HUES6 (cell line): ENCODE results near the gene FUBP3.

Experiments
- H3K27ac ChIP-seq: 2 replicates; pipeline ENCODE4 v1.7.0; 2013; ENCODE audit warnings: low read depth, mild to moderate bottlenecking, low read length, inconsistent platforms
- H3K27me3 ChIP-seq: 2 replicates; pipeline ENCODE4 v1.6.1; 2013; ENCODE audit warnings: low read length; ENCODE audit not compliant: control insufficient read depth, insufficient read depth
- H3K36me3 ChIP-seq: 2 replicates; pipeline ENCODE4 v1.6.1; 2013; ENCODE audit warnings: low read length; ENCODE audit not compliant: control insufficient read depth, insufficient read depth
- H3K4me1 ChIP-seq: 2 replicates; pipeline ENCODE4 v1.6.1; 2013; ENCODE audit warnings: low read length; ENCODE audit not compliant: control insufficient read depth, insufficient read depth
- H3K4me3 ChIP-seq: 2 replicates; pipeline ENCODE4 v1.5.1; 2013; ENCODE audit warnings: low read depth, low read length
- H3K9ac ChIP-seq: one replicate; pipeline ENCODE4 v1.6.1; 2013; ENCODE audit warnings: mild to moderate bottlenecking, low read length
- H3K9me3 ChIP-seq: 2 replicates; pipeline ENCODE4 v1.6.1; 2013; ENCODE audit warnings: low read depth, low read length; ENCODE audit not compliant: control insufficient read depth, insufficient read depth

FUBP3 gene

GRCh38 chr9:130664251-130665028 lies 85.1 kb downstream of the FUBP3 start, which contains the start of gene PRDM12:
PRDM12 (plus strand) TSS chr9:130664594; CDS start chr9:130664654, 60 bp downstream.
- Histone ChIP-seq H3K9ac (no peak within 1 kb of the TSS), H3K4me3 (peak within 1 kb of the TSS; percentile 56), H3K27ac (no peak within 1 kb of the TSS)

DNA sequence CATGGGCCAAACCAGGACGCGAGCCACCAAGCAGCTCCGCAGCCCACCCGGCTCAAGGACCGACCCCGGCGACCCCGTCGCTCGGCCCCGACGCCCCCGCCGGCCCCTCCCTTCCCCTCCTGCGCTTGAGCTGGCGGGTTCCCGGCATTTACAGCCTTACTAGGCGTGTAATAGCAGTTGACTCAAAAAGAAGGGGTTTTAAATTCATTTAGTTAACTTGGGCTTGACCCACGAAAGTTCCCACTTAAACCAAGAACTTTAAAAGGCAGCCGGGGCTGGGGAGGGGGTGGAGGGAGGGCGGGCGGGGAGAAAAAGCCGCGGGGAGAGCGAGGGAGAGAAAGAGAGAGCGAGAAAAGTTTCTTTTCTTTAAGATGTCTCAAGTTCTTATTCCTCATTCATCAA lies 85.7 kb downstream of the FUBP3 start:
- Histone ChIP-seq H3K27ac (no peak overlapping the region), H3K27me3 (peaks cover 93% of the 10 kb centered on the region), H3K9me3 (no peaks in the 10 kb centered on the region), H3K9ac (no peak overlapping the region), H3K36me3 (no peaks in the 10 kb centered on the region), H3K4me1 (peaks cover 32% of the 10 kb centered on the region), H3K4me3 (peak overlapping the region; percentile 56)

More at GRCh38 chr9:130664251-130665028, 85.1 kb downstream of the FUBP3 start, which contains the start of gene PRDM12:
- H3K36me3 ChIP-seq = no peaks in the 10 kb centered on the region
- peaks cover 32% of the 10 kb centered on the region for H3K4me1 ChIP-seq
- H3K9me3 ChIP-seq = no peaks in the 10 kb centered on the region
- peaks cover 95% of the 10 kb centered on the region for H3K27me3 ChIP-seq

GRCh38 chr9:130665431-130666392 lies 86.3 kb downstream of the FUBP3 start:
- H3K9ac ChIP-seq = no peak overlapping the region
- peaks cover 93% of the 10 kb centered on the region for H3K27me3 ChIP-seq
- H3K36me3 ChIP-seq = no peaks in the 10 kb centered on the region
- peak overlapping the region; percentile 44 for H3K4me3 ChIP-seq
- no peak overlapping the region for H3K27ac ChIP-seq
- peaks cover 32% of the 10 kb centered on the region for H3K4me1 ChIP-seq
- no peaks in the 10 kb centered on the region for H3K9me3 ChIP-seq

GRCh38 chr9:130666393-130667119 lies 87.2 kb downstream of the FUBP3 start:
- Histone ChIP-seq H3K4me1 (peaks cover 31% of the 10 kb centered on the region), H3K9me3 (no peaks in the 10 kb centered on the region), H3K9ac (no peak overlapping the region), H3K36me3 (no peaks in the 10 kb centered on the region), H3K27me3 (peaks cover 92% of the 10 kb centered on the region), H3K4me3 (peak overlapping the region; percentile 44), H3K27ac (no peak overlapping the region)

DNA sequence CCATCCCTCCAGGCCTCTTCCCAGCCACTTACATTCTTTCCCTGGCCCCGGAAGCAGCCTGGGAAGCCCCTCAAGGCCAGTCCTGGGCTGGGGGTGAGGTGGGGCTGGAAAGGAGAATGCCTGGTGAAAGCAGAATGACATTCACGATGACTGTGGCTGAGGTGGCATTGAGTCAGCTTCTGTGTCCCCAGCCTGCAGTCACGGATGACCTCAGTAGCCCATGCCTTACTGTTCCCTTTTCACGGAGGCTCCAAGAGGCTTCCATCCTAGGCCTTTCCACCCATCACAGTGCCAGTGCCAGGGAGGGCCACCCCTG lies 87.7 kb downstream of the FUBP3 start:
- H3K9ac ChIP-seq = no peak overlapping the region
- H3K4me3 ChIP-seq = peak overlapping the region; percentile 44; the same call in 1 of the 2 replicates
- H3K4me1 ChIP-seq = peaks cover 26% of the 10 kb centered on the region
- H3K36me3 ChIP-seq = no peaks in the 10 kb centered on the region
- no peaks in the 10 kb centered on the region for H3K9me3 ChIP-seq
- no peak overlapping the region for H3K27ac ChIP-seq
- H3K27me3 ChIP-seq = peaks cover 91% of the 10 kb centered on the region

DNA sequence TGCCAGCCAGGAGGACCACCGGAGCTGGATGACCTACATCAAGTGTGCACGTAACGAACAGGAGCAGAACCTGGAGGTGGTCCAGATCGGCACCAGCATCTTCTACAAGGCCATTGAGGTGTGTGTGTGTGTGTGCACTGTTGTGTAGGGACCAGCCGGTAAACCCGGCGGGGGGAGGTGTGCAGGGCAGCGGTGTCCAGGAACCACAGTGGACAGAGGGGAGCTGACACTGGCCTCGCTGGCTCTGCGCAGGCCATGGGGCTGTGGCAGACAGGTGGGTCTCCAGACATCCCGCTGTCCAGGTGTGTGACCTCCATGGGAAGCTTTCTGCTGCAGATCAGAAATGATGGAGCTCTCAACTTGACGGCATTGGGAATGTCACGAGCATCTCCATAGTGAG lies 88.8 kb downstream of the FUBP3 start:
- no peaks in the 10 kb centered on the region for H3K36me3 ChIP-seq
- H3K9ac ChIP-seq = no peak overlapping the region
- no peak overlapping the region for H3K4me3 ChIP-seq
- peaks cover 80% of the 10 kb centered on the region for H3K27me3 ChIP-seq
- no peaks in the 10 kb centered on the region for H3K9me3 ChIP-seq
- peaks cover 15% of the 10 kb centered on the region for H3K4me1 ChIP-seq
- no peak overlapping the region for H3K27ac ChIP-seq

- Histone ChIP-seq H3K27ac (no peak overlapping the region), H3K27me3 (peaks cover 76% of the 10 kb centered on the region), H3K4me1 (peaks cover 15% of the 10 kb centered on the region), H3K9ac (no peak overlapping the region), H3K9me3 (no peaks in the 10 kb centered on the region), H3K4me3 (no peak overlapping the region), H3K36me3 (no peaks in the 10 kb centered on the region)
Measured at GRCh38 chr9:130668659-130669058, 89.3 kb downstream of the FUBP3 start.

GRCh38 chr9:130669965-130670364 lies 90.6 kb downstream of the FUBP3 start:
- no peaks in the 10 kb centered on the region for H3K36me3 ChIP-seq
- H3K27ac ChIP-seq = no peak overlapping the region
- peaks cover 12% of the 10 kb centered on the region; the same call in 1 of the 2 replicates for H3K4me1 ChIP-seq
- H3K9ac ChIP-seq = no peak overlapping the region
- H3K9me3 ChIP-seq = no peaks in the 10 kb centered on the region
- H3K4me3 ChIP-seq = no peak overlapping the region
- peaks cover 63% of the 10 kb centered on the region for H3K27me3 ChIP-seq

GRCh38 chr9:130670644-130671043 lies 91.3 kb downstream of the FUBP3 start:
- peaks cover 58% of the 10 kb centered on the region for H3K27me3 ChIP-seq
- no peak overlapping the region for H3K9ac ChIP-seq
- no peak overlapping the region for H3K27ac ChIP-seq
- H3K9me3 ChIP-seq = no peaks in the 10 kb centered on the region
- peaks cover 9% of the 10 kb centered on the region; the same call in 1 of the 2 replicates for H3K4me1 ChIP-seq
- no peak overlapping the region for H3K4me3 ChIP-seq
- no peaks in the 10 kb centered on the region for H3K36me3 ChIP-seq

DNA sequence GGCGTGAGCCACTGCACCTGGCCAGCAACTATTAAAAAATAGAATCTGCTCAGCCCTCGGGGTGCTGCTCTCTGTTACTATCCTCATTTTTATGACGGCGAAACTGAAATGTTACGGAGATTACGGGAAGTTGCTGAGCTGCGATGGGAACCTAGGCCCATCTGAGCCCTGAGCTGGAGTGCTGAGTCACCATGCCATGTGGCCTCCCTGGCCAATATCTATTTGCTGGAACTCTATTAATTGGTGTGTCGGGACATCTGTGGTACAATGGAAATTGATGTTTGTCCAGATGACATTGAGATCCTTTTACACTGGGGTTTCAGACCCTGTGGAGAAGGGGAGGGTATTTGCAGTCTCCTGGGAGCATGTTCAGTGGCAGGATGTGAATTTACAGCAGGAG lies 93.1 kb downstream of the FUBP3 start:
- Histone ChIP-seq H3K4me3 (no peak overlapping the region), H3K9ac (no peak overlapping the region), H3K4me1 (no peaks in the 10 kb centered on the region), H3K27ac (no peak overlapping the region), H3K9me3 (no peaks in the 10 kb centered on the region), H3K36me3 (no peaks in the 10 kb centered on the region), H3K27me3 (peaks cover 51% of the 10 kb centered on the region)
